HCT116 (cell line): ENCODE results near the gene NTSR2. TPM values are rescaled to one million over a fixed set of nuclear protein-coding genes. Genes with fewer than 3 reads are reported as not detected.

Experiments used
- ATAC-seq: fragments of 200-7000 bp; cut with Tn5 transposase; 2 replicates; pipeline ENCODE4 v1.9.1; 2020; ENCODE audit warnings: mild to moderate bottlenecking, moderate library complexity
- BruUV-seq: library from RNA; stranded (reverse); fragments of 400-500 nt; replicated peaks from 2 replicates; lab custom pipeline; 2021; lab: Mats Ljungman, UMichigan
- CTCF ChIA-PET: fragments of 300-600 bp; sonication (Branson Sonifier 250); formaldehyde crosslinking; loops from one replicate; lab custom pipeline; 2021; ENCODE audit warnings: antibody characterized with exemption; lab: Charles Lee
- POLR2A ChIA-PET: fragments of 300-600, 350-600 bp; sonication (Branson Sonifier 250); formaldehyde crosslinking; loops from one replicate; lab custom pipeline; 2021; ENCODE audit warnings: antibody characterized with exemption; lab: Charles Lee
- RAD21 ChIA-PET, 2 experiments: fragments of 300-600 bp; sonication (Branson Sonifier 250); formaldehyde crosslinking; loops; one replicate each; lab custom pipeline; 2023; ENCODE audit warnings: low total read pairs in 2 of 2; ENCODE audit not compliant: uncharacterized antibody in 2 of 2, unreplicated experiment in 2 of 2, low non-redundant PET in 1 of 2; lab: Charles Lee
- DNase-seq: peaks from one replicate; pipeline ENCODE4 v3.0.0-alpha.2; 2010; ENCODE audit warnings: low read depth, low spot score
- H2AFZ ChIP-seq: fragments of 200-600 bp; shearing (Covaris generic), sonication (generic); 2 replicates; pipeline ENCODE4 v1.6.1; 2017; ENCODE audit warnings: low read depth, mixed run types, mixed read lengths, antibody characterized with exemption, low read length; ENCODE audit not compliant: poor library complexity, severe bottlenecking
- H3K27ac ChIP-seq: 2 replicates; pipeline ENCODE4 v1.5.1; 2012; ENCODE audit warnings: low read depth, low read length
- H3K27me3 ChIP-seq: fragments of 200-600 bp; sonication (generic); 2 replicates; pipeline ENCODE4 v1.6.1; 2016; ENCODE audit warnings: mixed run types, low read length, mixed read lengths; ENCODE audit not compliant: insufficient read depth
- H3K36me3 ChIP-seq, 2 experiments: fragments of 200-500 bp in 1 of 2; fragments of 200-600 bp in 1 of 2; sonication (Bioruptor generic) in 1 of 2; sonication (generic) in 1 of 2; 2 replicates each; pipeline versions ENCODE4 v1.5.1 to v1.6.1; 2014 to 2016; ENCODE audit warnings: low read length in 2 of 2, inconsistent platforms in 1 of 2, mixed read lengths in 1 of 2, mixed run types in 1 of 2; ENCODE audit not compliant: insufficient read depth in 2 of 2, control insufficient read depth in 1 of 2
- H3K4me1 ChIP-seq, 2 experiments: fragments of 200-600 bp in 1 of 2; sonication (generic) in 1 of 2; 2 replicates each; pipeline versions ENCODE4 v1.5.1 to v1.6.1; 2012 to 2017; ENCODE audit warnings: low read length in 2 of 2, inconsistent platforms in 1 of 2, mild to moderate bottlenecking in 1 of 2, mixed read lengths in 1 of 2, mixed run types in 1 of 2, moderate library complexity in 1 of 2; ENCODE audit not compliant: insufficient read depth in 2 of 2, control insufficient read depth in 1 of 2
- H3K4me2 ChIP-seq: fragments of 200-600 bp; sonication (generic); 2 replicates; pipeline ENCODE4 v1.6.1; 2017; ENCODE audit warnings: mixed run types, low read length, mixed read lengths
- H3K4me3 ChIP-seq, 2 experiments: fragments of 200-600 bp in 1 of 2; sonication (generic) in 1 of 2; replicated peaks in 1 of 2; 2 replicates each; pipeline ENCODE4 v1.5.1; 2011 to 2016; ENCODE audit warnings: low read length in 2 of 2, control low read depth in 1 of 2, low read depth in 1 of 2, mild to moderate bottlenecking in 1 of 2, mixed read lengths in 1 of 2, mixed run types in 1 of 2
- H3K79me2 ChIP-seq: fragments of 200-600 bp; sonication (generic); 2 replicates; pipeline ENCODE4 v1.6.1; 2017; ENCODE audit warnings: mild to moderate bottlenecking, mixed run types, low read length, moderate library complexity, mixed read lengths; ENCODE audit not compliant: insufficient read depth
- H3K9ac ChIP-seq: fragments of 200-600 bp; sonication (generic); 2 replicates; pipeline ENCODE4 v1.6.1; 2016; ENCODE audit warnings: low read length, mixed read lengths
- H3K9me2 ChIP-seq: fragments of 200-600 bp; sonication (generic), shearing (Covaris generic); 2 replicates; pipeline ENCODE4 v1.6.1; 2017; ENCODE audit warnings: mixed run types, mild to moderate bottlenecking, moderate library complexity; ENCODE audit not compliant: insufficient read depth
- H3K9me3 ChIP-seq, 2 experiments: fragments of 200-500 bp in 1 of 2; fragments of 200-600 bp in 1 of 2; sonication (Bioruptor generic) in 1 of 2; sonication (generic) in 1 of 2; 2 replicates each; pipeline ENCODE4 v1.6.1; 2014 to 2017; ENCODE audit warnings: low read length in 2 of 2, mixed read lengths in 2 of 2, inconsistent platforms in 1 of 2, low read depth in 1 of 2, mild to moderate bottlenecking in 1 of 2, mixed run types in 1 of 2, moderate library complexity in 1 of 2; ENCODE audit not compliant: control insufficient read depth in 1 of 2, insufficient read depth in 1 of 2
- H4K20me1 ChIP-seq: fragments of 200-600 bp; sonication (generic), shearing (Covaris generic); 2 replicates; pipeline ENCODE4 v1.6.1; 2017; ENCODE audit warnings: mixed run types, mild to moderate bottlenecking, moderate library complexity; ENCODE audit not compliant: insufficient read depth
- ATF3 ChIP-seq: IDR thresholded peaks from 2 replicates; pipeline ENCODE4 v1.6.1; 2012
- CBX3 ChIP-seq: IDR thresholded peaks from 2 replicates; pipeline ENCODE4 v1.6.1; 2012; ENCODE audit warnings: low read depth
- CEBPB ChIP-seq: IDR thresholded peaks from 2 replicates; pipeline ENCODE4 v1.6.1; 2012; ENCODE audit warnings: low read depth
- EGR1 ChIP-seq: IDR thresholded peaks from 2 replicates; pipeline ENCODE4 v1.6.1; 2012; ENCODE audit warnings: low read depth
- ELF1 ChIP-seq: IDR thresholded peaks from 2 replicates; pipeline ENCODE4 v1.6.1; 2012; ENCODE audit warnings: low read depth, borderline replicate concordance
- EZH2phosphoT487 ChIP-seq: fragments of 200-600 bp; IDR thresholded peaks from 2 replicates; pipeline ENCODE4 v1.6.1; 2018; ENCODE audit warnings: antibody characterized with exemption, borderline replicate concordance
- FOSL1 ChIP-seq: IDR thresholded peaks from 2 replicates; pipeline ENCODE4 v1.6.1; 2012; ENCODE audit warnings: low read depth
- JUND ChIP-seq: IDR thresholded peaks from 2 replicates; pipeline ENCODE4 v1.6.1; 2012
- MAX ChIP-seq: IDR thresholded peaks from 2 replicates; pipeline ENCODE4 v1.6.1; 2012
- POLR2A ChIP-seq: IDR thresholded peaks from 2 replicates; pipeline ENCODE4 v1.7.0; 2011; ENCODE audit warnings: borderline replicate concordance; ENCODE audit not compliant: insufficient read depth, insufficient read length; ENCODE audit errors: extremely low read depth
- REST ChIP-seq: IDR thresholded peaks from 2 replicates; pipeline ENCODE4 v1.6.1; 2012; ENCODE audit warnings: low read depth
- SP1 ChIP-seq: IDR thresholded peaks from 2 replicates; pipeline ENCODE4 v1.6.1; 2012; ENCODE audit warnings: low read depth
- SRF ChIP-seq: IDR thresholded peaks from 2 replicates; pipeline ENCODE4 v1.6.1; 2012; ENCODE audit warnings: low read depth
- YY1 ChIP-seq: IDR thresholded peaks from 2 replicates; pipeline ENCODE4 v1.6.1; 2011; ENCODE audit warnings: low read length, low read depth, moderate library complexity, mild to moderate bottlenecking; ENCODE audit not compliant: insufficient replicate concordance; ENCODE audit errors: extremely low read depth
- ZBTB33 ChIP-seq: IDR thresholded peaks from 2 replicates; pipeline ENCODE4 v1.6.1; 2011; ENCODE audit warnings: mild to moderate bottlenecking, low read length, moderate library complexity; ENCODE audit not compliant: insufficient replicate concordance; ENCODE audit errors: extremely low read depth
- ZFX ChIP-seq: fragments of 450-650 bp; IDR thresholded peaks from 2 replicates; pipeline ENCODE4 v1.6.1; 2017
- ZNF274 ChIP-seq: fragments of 200-500 bp; sonication (Bioruptor generic); IDR thresholded peaks from 2 replicates; pipeline ENCODE4 v1.6.1; 2014; ENCODE audit warnings: mild to moderate bottlenecking, low read depth, low read length, inconsistent platforms
- intact Hi-C: fragments of 100-400 bp; cut with micrococcal nuclease; formaldehyde crosslinking; loops from 2 replicates; pipeline ENCODE4 v1.10.0; 2022
- total RNA-seq: library from RNA; stranded (reverse); gene quantifications from one replicate; pipeline ENCODE4 v1.2.1, GENCODE V29; 2021; ENCODE audit not compliant: unreplicated experiment

Gene NTSR2
- total RNA-seq, 1 experiment from 2014 or later = not detected

- H4K20me1 ChIP-seq = no peaks in the 10 kb centered on the region
- intact Hi-C loops = no loop called here
- no peak overlapping the region for H3K27ac ChIP-seq
- ATAC-seq (no peak), DNase-seq (no peak)
- ChIA-PET CTCF (interaction anchor here (2.1 kb wide), 1 partner anchor 26 kb away, joined by 7 read pairs; no protein-coding TSS in a partner anchor), RAD21 (no interaction called here), POLR2A (no interaction called here)
- H2AFZ ChIP-seq = no peak overlapping the region
- H3K4me2 ChIP-seq = no peak overlapping the region
- no peaks in the 10 kb centered on the region for H3K4me1 ChIP-seq
- no peaks in the 10 kb centered on the region for H3K9me3 ChIP-seq
- no peaks in the 10 kb centered on the region for H3K79me2 ChIP-seq
- H3K9me2 ChIP-seq = no peaks in the 10 kb centered on the region
- no peak overlapping the region for H3K4me3 ChIP-seq
- H3K36me3 ChIP-seq = no peaks in the 10 kb centered on the region
- TF ChIP-seq ZNF274 (no peak), POLR2A (no peak), CEBPB (no peak), ZBTB33 (no peak), EGR1 (no peak), SRF (no peak)
- BruUV-seq = no TSS peak
- H3K9ac ChIP-seq = no peak overlapping the region
- peaks cover 42% of the 10 kb centered on the region for H3K27me3 ChIP-seq
Observed at GRCh38 chr2:11718606-11719005, 48.6 kb upstream of the NTSR2 start.

GRCh38 chr2:11717623-11718022 lies 47.6 kb upstream of the NTSR2 start:
- Histone ChIP-seq H3K9me3 (no peaks in the 10 kb centered on the region), H3K27ac (no peak overlapping the region), H3K9me2 (no peaks in the 10 kb centered on the region), H3K36me3 (no peaks in the 10 kb centered on the region), H3K4me2 (no peak overlapping the region), H4K20me1 (no peaks in the 10 kb centered on the region), H3K79me2 (no peaks in the 10 kb centered on the region), H3K4me3 (no peak overlapping the region), H3K9ac (no peak overlapping the region), H2AFZ (no peak overlapping the region), H3K4me1 (no peaks in the 10 kb centered on the region), H3K27me3 (peaks cover 37% of the 10 kb centered on the region)
- intact Hi-C loops = no loop called here
- DNase-seq (no peak), ATAC-seq (no peak)
- RAD21 ChIA-PET = no interaction called here
- POLR2A ChIA-PET = no interaction called here
- CTCF ChIA-PET = interaction anchor here (2.1 kb wide), 1 partner anchor 25 kb away, joined by 7 read pairs; no protein-coding TSS in a partner anchor
- no TSS peak for BruUV-seq
- TF ChIP-seq SRF = no peak
- no peak for TF ChIP-seq YY1
- TF ChIP-seq MAX = no peak
- no peak for TF ChIP-seq FOSL1
- TF ChIP-seq REST = no peak
- no peak for TF ChIP-seq ZFX
- TF ChIP-seq CBX3 = no peak
- no peak for TF ChIP-seq ATF3
- no peak for TF ChIP-seq SP1
- no peak for TF ChIP-seq EZH2phosphoT487
- TF ChIP-seq JUND = no peak
- no peak for TF ChIP-seq ELF1
